Activated naive CD4-positive, alpha-beta T cell (primary cell): ENCODE results near the gene SAMD8.
"Not testable (repeated sequence)": the region's sequence is repeated elsewhere in the genome, so short reads cannot be mapped to it uniquely, and the experiment has no call there.

Source experiments
- DNase-seq, 4 experiments: peaks; one replicate each; lab custom pipeline; 2025; lab: John Stamatoyannopoulos, UW

SAMD8 gene

GRCh38 chr10:75195035-75195763, 83.7 kb downstream of the SAMD8 start:
- no peak for DNase-seq

- no peak for DNase-seq
Observed at GRCh38 chr10:75197066-75197465, 85.6 kb downstream of the SAMD8 start.

- DNase-seq: no peak
Observed at GRCh38 chr10:75197906-75198305, 86.5 kb downstream of the SAMD8 start.

GRCh38 chr10:75199949-75200348, 88.5 kb downstream of the SAMD8 start:
- DNase-seq: not testable (repeated sequence)

- no peak for DNase-seq
Observed at GRCh38 chr10:75201793-75202307, 90.4 kb downstream of the SAMD8 start.

GRCh38 chr10:75202321-75203045, 91.0 kb downstream of the SAMD8 start:
- DNase-seq: no peak

- DNase-seq: not testable (repeated sequence)
Observed at GRCh38 chr10:75203046-75203620, 91.7 kb downstream of the SAMD8 start.

- DNase-seq: no peak
Observed at GRCh38 chr10:75203724-75204123, 92.3 kb downstream of the SAMD8 start.

- no peak for DNase-seq
Observed at GRCh38 chr10:75205908-75206307, 94.5 kb downstream of the SAMD8 start.

GRCh38 chr10:75206638-75207037, 95.2 kb downstream of the SAMD8 start:
- not testable (repeated sequence) for DNase-seq

- no peak for DNase-seq
Observed at GRCh38 chr10:75207079-75207856, 95.8 kb downstream of the SAMD8 start.

GRCh38 chr10:75207857-75208144, 96.3 kb downstream of the SAMD8 start:
- DNase-seq: no peak

- no peak for DNase-seq
Observed at GRCh38 chr10:75208181-75208580, 96.7 kb downstream of the SAMD8 start.

GRCh38 chr10:75209086-75209920, 97.8 kb downstream of the SAMD8 start:
- no peak for DNase-seq

- peak; percentile 52 to 70 (median 60) for DNase-seq
Observed at GRCh38 chr10:75209921-75210281, 98.4 kb downstream of the SAMD8 start.

GRCh38 chr10:75210282-75211006, 99.0 kb downstream of the SAMD8 start, which contains the start of gene VDAC2:
VDAC2 (plus strand) TSS chr10:75210796; CDS start chr10:75211159, 363 bp downstream.
- peak; percentile 88 to 97 (median 94) for DNase-seq

GRCh38 chr10:75211007-75211691, 99.7 kb downstream of the SAMD8 start:
- no peak for DNase-seq

GRCh38 chr10:75212343-75212742, 100.9 kb downstream of the SAMD8 start:
- DNase-seq: no peak

- DNase-seq: no peak
Observed at GRCh38 chr10:75220274-75220673, 108.8 kb downstream of the SAMD8 start.

- DNase-seq: not testable (repeated sequence)
Observed at GRCh38 chr10:75221492-75221891, 110.0 kb downstream of the SAMD8 start.
